Heart left ventricle (tissue), 13 donors: ENCODE data around the gene TRIM46.

Experiments used
- CTCF ChIP-seq, 12 donors: fragments of 200-600 bp; sonication (generic) in 4 of 12; IDR thresholded peaks; one replicate each; pipeline versions ENCODE4 v1.5.0 to v1.8.0; 2018 to 2022; ENCODE audit warnings: antibody characterized with exemption in 12 of 12, mild to moderate bottlenecking in 5 of 12
- POLR2A ChIP-seq, 2 donors: fragments of 450-650 bp; IDR thresholded peaks; one replicate each; pipeline ENCODE4 v1.6.1; 2017; ENCODE audit warnings: antibody characterized with exemption in 2 of 2, mild to moderate bottlenecking in 2 of 2, moderate library complexity in 2 of 2
- donor health status: ischemic (EF 13 %, LVEDD 7.1; RV severe dilation, severe dysfunction).
- donor health status: DM: no; HTN: yes; CAD: no.
- donor health status: DM: no; HTN: no; CAD: no.
- donor health status: ischemic (EF 25% LVEDD 6.9; RV normal size, moderate dysfunction).
- donor health status: ischemic (EF 25% LVEDD 5.7; RV mildly dilated, moderate dysfunction).
- donor health status: ischemic (EF 35%, LVEDD 5.7; RV mildly dilated, moderate dysfunction).
- donor health status: nonischemic (EF 11% LVEDD 7.7; RV severe dilation, severe dysfunction).
- donor health status: DM: yes; HTN: yes; CAD: no.
- donor health status: PGD.
- donor health status: ischemic (EF 29% LVEDD 5.4; RV normal size, mild dysfunction).
- donor health status: nonischemic (EF 23%, LVEDD 6.1; RV moderate dilation, normal function).

- no peak for TF ChIP-seq CTCF (IDR thresholded peaks at IDR 0.05)
- no peak for TF ChIP-seq POLR2A (IDR thresholded peaks at IDR 0.05)
These were observed 47.6 kb upstream of the TRIM46 start for GRCh38 chr1:155125946-155126555.
